ENCODE measurements around the gene SPAG16.

- TF ChIP-seq CTCF (IDR thresholded peaks at IDR 0.05; ENCODE audit: insufficient read depth, low read depth, low read length) = no peak
- no peak for TF ChIP-seq EZH2 (IDR thresholded peaks at IDR 0.05; ENCODE audit: insufficient read depth, low read length)
These were observed 468.3 kb downstream of the SPAG16 start for GRCh38 chr2:213752575-213752974.

Data from astrocyte (in vitro differentiated cells and primary cell).